Measurements from ENCODE around the gene FBXW7. TPM values are rescaled to one million over a fixed set of nuclear protein-coding genes. Genes with fewer than 3 reads are reported as not detected.

Gene FBXW7
- total RNA-seq, 1 donor from 2014 or later = 23.3 TPM

DNA sequence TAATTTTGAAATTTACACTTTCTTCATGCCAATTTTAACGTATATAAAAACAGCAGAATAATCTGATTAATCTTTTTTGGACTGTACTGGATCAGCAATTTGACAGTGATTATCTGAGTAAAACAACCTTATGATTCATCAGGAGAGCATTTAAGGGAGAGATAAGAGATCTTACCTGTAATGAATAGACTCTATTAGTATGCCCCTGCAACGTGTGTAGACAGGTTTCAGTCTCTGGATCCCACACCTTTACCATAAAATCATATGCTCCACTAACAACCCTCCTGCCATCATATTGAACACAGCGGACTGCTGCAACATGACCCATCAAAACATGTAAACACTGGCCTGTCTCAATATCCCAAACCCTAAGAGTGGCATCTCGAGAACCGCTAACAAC is 210.1 kb downstream of the FBXW7 start:
- Mint-ChIP-seq H3K9me3 (ENCODE audit: low read depth) (no peaks in the 10 kb centered on the region), H3K36me3 (ENCODE audit: low read depth) (peaks cover 26% of the 10 kb centered on the region), H3K4me1 (ENCODE audit: low read depth) (peaks cover 24% of the 10 kb centered on the region), H3K27ac (ENCODE audit: unreplicated experiment) (no peak overlapping the region), H3K4me3 (ENCODE audit: unreplicated experiment) (no peak overlapping the region), H3K27me3 (ENCODE audit: low read depth) (no peaks in the 10 kb centered on the region)
- DNase-seq (ENCODE audit: low spot score) = no peak
- TF ChIP-seq, protein P1, sequence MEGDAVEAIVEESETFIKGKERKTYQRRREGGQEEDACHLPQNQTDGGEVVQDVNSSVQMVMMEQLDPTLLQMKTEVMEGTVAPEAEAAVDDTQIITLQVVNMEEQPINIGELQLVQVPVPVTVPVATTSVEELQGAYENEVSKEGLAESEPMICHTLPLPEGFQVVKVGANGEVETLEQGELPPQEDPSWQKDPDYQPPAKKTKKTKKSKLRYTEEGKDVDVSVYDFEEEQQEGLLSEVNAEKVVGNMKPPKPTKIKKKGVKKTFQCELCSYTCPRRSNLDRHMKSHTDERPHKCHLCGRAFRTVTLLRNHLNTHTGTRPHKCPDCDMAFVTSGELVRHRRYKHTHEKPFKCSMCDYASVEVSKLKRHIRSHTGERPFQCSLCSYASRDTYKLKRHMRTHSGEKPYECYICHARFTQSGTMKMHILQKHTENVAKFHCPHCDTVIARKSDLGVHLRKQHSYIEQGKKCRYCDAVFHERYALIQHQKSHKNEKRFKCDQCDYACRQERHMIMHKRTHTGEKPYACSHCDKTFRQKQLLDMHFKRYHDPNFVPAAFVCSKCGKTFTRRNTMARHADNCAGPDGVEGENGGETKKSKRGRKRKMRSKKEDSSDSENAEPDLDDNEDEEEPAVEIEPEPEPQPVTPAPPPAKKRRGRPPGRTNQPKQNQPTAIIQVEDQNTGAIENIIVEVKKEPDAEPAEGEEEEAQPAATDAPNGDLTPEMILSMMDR (IDR thresholded peaks at IDR 0.05) = no peak

DNA sequence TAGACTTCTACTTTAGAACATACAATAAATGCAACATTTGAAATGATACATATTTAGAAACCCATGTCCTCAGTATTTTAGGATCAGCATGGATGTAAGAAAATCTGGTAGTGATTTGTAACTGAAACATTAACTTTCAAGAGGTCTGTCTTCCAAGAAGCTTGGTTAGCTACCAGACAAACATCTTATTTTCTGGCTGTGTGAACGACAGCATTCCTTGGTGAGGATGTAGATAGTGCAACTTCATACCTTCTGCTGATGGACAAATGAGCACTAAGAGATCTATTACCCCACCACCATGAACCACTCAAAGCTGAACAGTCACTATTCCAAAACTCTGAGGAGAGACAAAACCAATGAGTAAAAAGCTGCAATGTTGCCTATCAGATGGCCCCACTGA is 212.7 kb downstream of the FBXW7 start:
- Mint-ChIP-seq H3K4me1 (ENCODE audit: low read depth) (peaks cover 10% of the 10 kb centered on the region), H3K4me3 (ENCODE audit: unreplicated experiment) (no peak overlapping the region), H3K27ac (ENCODE audit: unreplicated experiment) (no peak overlapping the region), H3K36me3 (ENCODE audit: low read depth) (peaks cover 29% of the 10 kb centered on the region), H3K27me3 (ENCODE audit: low read depth) (no peaks in the 10 kb centered on the region), H3K9me3 (ENCODE audit: low read depth) (no peaks in the 10 kb centered on the region)
- TF ChIP-seq, protein P1 (IDR thresholded peaks at IDR 0.05) = no peak
- no peak for DNase-seq (ENCODE audit: low spot score)

DNA sequence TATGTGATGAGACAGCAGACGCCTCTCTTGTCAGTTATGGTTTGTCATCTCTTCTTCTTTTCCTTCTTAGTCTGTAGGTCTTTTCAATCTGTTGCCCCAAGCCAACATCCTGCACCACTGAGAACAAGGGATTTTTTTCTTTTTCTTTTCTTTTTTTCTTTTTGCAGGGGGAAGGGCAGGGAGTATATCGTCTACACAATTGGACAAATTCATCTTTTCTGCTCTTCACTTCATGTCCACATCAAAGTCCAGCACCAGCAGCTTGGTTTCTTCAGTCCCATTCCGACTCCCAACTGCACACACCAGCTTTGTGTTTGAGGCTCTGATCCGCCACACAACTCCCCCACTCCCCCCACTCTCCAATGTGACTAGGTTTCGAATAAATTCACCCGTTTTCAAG is 213.2 kb downstream of the FBXW7 start:
- peaks cover 26% of the 10 kb centered on the region for H3K36me3 Mint-ChIP-seq (ENCODE audit: low read depth)
- H3K4me3 Mint-ChIP-seq (ENCODE audit: unreplicated experiment) = no peak overlapping the region
- TF ChIP-seq, protein P1 (IDR thresholded peaks at IDR 0.05) = no peak
- no peaks in the 10 kb centered on the region for H3K9me3 Mint-ChIP-seq (ENCODE audit: low read depth)
- no peak for DNase-seq (ENCODE audit: low spot score)
- H3K4me1 Mint-ChIP-seq (ENCODE audit: low read depth) = peaks cover 5% of the 10 kb centered on the region
- no peaks in the 10 kb centered on the region for H3K27me3 Mint-ChIP-seq (ENCODE audit: low read depth)
- H3K27ac Mint-ChIP-seq (ENCODE audit: unreplicated experiment) = no peak overlapping the region

DNA sequence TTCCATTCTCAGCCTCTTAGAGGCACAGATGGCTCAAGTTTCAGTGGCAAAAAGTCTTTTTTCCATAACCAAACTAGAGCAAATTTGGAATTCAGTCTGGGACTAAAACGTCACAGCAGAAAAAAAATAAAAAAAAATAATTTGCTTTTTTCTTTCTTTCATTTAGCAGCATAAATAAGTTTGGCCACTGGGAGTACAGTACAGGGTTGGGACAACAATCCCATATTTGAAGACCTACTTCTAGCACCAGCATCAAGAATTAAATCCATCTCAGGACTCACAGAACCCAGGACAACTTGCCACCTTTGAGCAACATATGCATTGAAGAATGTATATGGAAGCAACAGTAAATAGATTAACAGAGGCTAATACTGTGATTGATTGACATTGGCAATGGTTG is 214.0 kb downstream of the FBXW7 start:
- no peak for DNase-seq (ENCODE audit: low spot score)
- Mint-ChIP-seq H3K9me3 (ENCODE audit: low read depth) (no peaks in the 10 kb centered on the region), H3K27me3 (ENCODE audit: low read depth) (no peaks in the 10 kb centered on the region), H3K36me3 (ENCODE audit: low read depth) (peaks cover 22% of the 10 kb centered on the region), H3K4me1 (ENCODE audit: low read depth) (peaks cover 5% of the 10 kb centered on the region), H3K27ac (ENCODE audit: unreplicated experiment) (no peak overlapping the region), H3K4me3 (ENCODE audit: unreplicated experiment) (no peak overlapping the region)
- TF ChIP-seq, protein P1 (IDR thresholded peaks at IDR 0.05) = peak; percentile 34

DNA sequence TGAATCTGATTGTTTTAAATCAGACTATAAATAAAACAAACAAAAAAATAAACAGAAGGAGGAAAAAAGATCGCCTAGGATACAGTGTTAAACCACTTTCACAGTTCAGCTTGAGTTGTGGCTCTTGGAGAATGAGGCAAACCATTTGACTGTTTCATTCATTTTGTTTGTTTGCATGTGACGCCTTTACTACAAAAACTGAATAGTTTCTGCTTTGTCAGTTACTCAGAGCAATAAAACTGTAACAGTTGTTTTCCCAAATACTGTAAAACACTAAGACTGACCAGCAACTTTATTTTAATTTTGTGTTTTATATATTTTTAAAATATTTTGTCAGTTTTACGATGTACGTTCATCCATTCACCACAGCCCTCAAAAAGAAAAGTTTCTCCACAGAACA is 214.5 kb downstream of the FBXW7 start:
- H3K27ac Mint-ChIP-seq (ENCODE audit: unreplicated experiment) = no peak overlapping the region
- H3K9me3 Mint-ChIP-seq (ENCODE audit: low read depth) = no peaks in the 10 kb centered on the region
- peaks cover 22% of the 10 kb centered on the region for H3K36me3 Mint-ChIP-seq (ENCODE audit: low read depth)
- peaks cover 10% of the 10 kb centered on the region for H3K4me1 Mint-ChIP-seq (ENCODE audit: low read depth)
- DNase-seq (ENCODE audit: low spot score) = no peak
- H3K27me3 Mint-ChIP-seq (ENCODE audit: low read depth) = no peaks in the 10 kb centered on the region
- no peak overlapping the region for H3K4me3 Mint-ChIP-seq (ENCODE audit: unreplicated experiment)
- TF ChIP-seq, protein P1 (IDR thresholded peaks at IDR 0.05) = no peak

Data from chondrocyte (in vitro differentiated cells).